ENCODE measurements around the gene LRRC23. TPM values are rescaled to one million over a fixed set of nuclear protein-coding genes. Genes with fewer than 3 reads are reported as not detected.
"Not testable (repeated sequence)": the region's sequence is repeated elsewhere in the genome, so short reads cannot be mapped to it uniquely, and the experiment has no call there.

LRRC23 gene
- total and polyA plus RNA-seq, 12 donors = 6.9 to 29.0 (median 13.1) TPM

DNA sequence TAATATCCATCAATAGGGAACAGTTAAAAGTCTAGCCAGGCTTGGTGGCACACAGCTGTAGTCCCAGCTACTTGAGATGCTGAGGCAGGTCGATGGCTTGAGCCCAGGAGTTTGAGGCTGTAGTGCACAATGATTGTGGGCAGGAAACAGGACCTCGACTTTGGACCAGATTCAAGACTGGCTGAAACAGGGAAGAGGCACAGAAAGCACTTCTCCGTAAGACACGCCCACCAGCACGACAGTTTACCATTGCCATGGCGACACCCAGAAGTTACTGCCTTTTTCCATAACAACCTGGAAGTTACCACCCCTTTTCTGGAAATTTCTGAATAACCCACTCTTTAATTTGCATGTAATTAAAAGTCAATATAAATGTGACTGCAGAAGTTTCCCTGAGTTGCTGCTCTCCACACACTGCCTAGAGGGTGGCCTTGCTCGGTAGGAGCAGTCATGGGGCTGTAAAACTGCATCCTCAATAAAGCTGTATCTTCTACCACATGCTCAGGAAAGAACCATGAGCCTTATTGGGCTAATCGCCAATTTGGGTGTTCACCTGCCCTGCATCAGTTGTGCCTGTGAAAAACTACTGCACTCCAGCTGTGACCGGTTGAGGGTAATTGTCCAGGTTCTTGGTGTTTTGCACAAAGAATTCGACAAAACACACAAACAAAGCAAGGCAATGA is 4.6 kb upstream of the LRRC23 start:
- intact Hi-C loops (cut with DNase I) = no loop called here
- TF ChIP-seq, protein P1, sequence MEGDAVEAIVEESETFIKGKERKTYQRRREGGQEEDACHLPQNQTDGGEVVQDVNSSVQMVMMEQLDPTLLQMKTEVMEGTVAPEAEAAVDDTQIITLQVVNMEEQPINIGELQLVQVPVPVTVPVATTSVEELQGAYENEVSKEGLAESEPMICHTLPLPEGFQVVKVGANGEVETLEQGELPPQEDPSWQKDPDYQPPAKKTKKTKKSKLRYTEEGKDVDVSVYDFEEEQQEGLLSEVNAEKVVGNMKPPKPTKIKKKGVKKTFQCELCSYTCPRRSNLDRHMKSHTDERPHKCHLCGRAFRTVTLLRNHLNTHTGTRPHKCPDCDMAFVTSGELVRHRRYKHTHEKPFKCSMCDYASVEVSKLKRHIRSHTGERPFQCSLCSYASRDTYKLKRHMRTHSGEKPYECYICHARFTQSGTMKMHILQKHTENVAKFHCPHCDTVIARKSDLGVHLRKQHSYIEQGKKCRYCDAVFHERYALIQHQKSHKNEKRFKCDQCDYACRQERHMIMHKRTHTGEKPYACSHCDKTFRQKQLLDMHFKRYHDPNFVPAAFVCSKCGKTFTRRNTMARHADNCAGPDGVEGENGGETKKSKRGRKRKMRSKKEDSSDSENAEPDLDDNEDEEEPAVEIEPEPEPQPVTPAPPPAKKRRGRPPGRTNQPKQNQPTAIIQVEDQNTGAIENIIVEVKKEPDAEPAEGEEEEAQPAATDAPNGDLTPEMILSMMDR (IDR thresholded peaks at IDR 0.05) = no peak
- no peak for TF ChIP-seq POLR2A (IDR thresholded peaks at IDR 0.05)
- H3K4me1 ChIP-seq (replicated peaks in 1 of 2) = peaks cover 2 to 7% of the 10 kb centered on the region in 2 donors
- no peak overlapping the region for H3K4me3 ChIP-seq
- DNase-seq = peak in 6 of 7 donors; percentile 44 to 77 (median 64)
- no peaks in the 10 kb centered on the region for H3K36me3 ChIP-seq (replicated peaks in 1 of 2)
- H3K9me3 ChIP-seq (replicated peaks in 1 of 3) = no peaks in the 10 kb centered on the region
- H3K27me3 ChIP-seq = no peaks in the 10 kb centered on the region
- WGBS, 4 donors = 55 to 69% (median 60%) methylated on average over 9 to 10 of the region's 10 CpGs
- H3K27ac ChIP-seq = no peak overlapping the region

DNA sequence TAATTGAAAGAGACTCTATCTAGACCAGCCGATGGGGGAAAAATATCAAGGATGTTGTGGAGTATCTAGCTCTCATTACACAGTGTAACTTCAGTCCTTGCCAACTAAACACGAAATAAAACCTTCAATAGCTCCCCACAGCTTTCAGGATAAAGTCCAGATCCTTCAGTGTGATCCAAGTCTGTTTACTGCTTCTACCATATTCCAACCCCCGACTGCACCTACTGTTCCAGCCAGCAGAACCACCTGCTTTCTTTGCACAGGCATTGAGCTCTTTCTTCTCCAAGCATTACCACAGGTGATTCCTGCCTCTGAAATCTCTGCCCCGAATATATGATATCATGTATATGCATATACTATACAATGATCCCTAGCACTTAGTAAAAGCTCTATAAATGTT is 2.2 kb upstream of the LRRC23 start:
- H3K36me3 ChIP-seq (replicated peaks in 1 of 2) = no peaks in the 10 kb centered on the region
- 71 to 87% (median 83%) methylated on average over 4 of the region's 4 CpGs for WGBS, 4 donors
- DNase-seq = no peak
- peaks cover 5 to 12% of the 10 kb centered on the region in 2 donors for H3K4me1 ChIP-seq (replicated peaks in 1 of 2)
- TF ChIP-seq POLR2A (IDR thresholded peaks at IDR 0.05) = no peak
- TF ChIP-seq, protein P1 (IDR thresholded peaks at IDR 0.05) = no peak
- H3K9me3 ChIP-seq (replicated peaks in 1 of 3) = no peaks in the 10 kb centered on the region
- H3K27me3 ChIP-seq = no peaks in the 10 kb centered on the region
- intact Hi-C loops (cut with DNase I) = no loop called here
- no peak overlapping the region for H3K27ac ChIP-seq
- no peak overlapping the region for H3K4me3 ChIP-seq

DNA sequence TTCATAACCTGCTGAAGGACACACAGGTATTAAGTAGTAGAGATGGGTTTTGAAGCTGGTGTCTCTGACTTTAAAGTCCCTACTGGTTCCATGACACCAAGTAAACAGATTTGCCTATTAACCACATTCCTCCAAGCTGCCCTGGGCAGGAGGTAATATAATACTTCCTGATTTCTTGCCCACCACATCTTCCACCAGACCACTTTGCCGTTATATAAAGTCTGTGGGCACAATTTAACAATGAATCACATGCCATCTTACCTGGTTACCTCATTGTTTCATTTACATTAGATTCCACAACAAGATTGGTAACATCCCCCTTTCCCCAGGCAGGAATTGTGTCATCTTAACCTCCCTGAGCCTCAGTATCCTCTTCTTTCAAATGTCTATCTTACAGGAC is 900 bp upstream of the LRRC23 start:
- peaks cover 5 to 12% of the 10 kb centered on the region in 2 donors for H3K4me1 ChIP-seq (replicated peaks in 1 of 2)
- no peaks in the 10 kb centered on the region for H3K27me3 ChIP-seq
- no peaks in the 10 kb centered on the region for H3K36me3 ChIP-seq (replicated peaks in 1 of 2)
- WGBS, 4 donors = 61 to 77% (median 66%) methylated on average over 1 of the region's 1 CpG
- no peaks in the 10 kb centered on the region for H3K9me3 ChIP-seq (replicated peaks in 1 of 3)
- DNase-seq = no peak
- intact Hi-C loops (cut with DNase I) = no loop called here
- H3K4me3 ChIP-seq = no peak overlapping the region
- TF ChIP-seq, protein P1 (IDR thresholded peaks at IDR 0.05) = no peak
- no peak for TF ChIP-seq POLR2A (IDR thresholded peaks at IDR 0.05)
- peak overlapping the region in 1 of 5 donors; percentile 78 for H3K27ac ChIP-seq

DNA sequence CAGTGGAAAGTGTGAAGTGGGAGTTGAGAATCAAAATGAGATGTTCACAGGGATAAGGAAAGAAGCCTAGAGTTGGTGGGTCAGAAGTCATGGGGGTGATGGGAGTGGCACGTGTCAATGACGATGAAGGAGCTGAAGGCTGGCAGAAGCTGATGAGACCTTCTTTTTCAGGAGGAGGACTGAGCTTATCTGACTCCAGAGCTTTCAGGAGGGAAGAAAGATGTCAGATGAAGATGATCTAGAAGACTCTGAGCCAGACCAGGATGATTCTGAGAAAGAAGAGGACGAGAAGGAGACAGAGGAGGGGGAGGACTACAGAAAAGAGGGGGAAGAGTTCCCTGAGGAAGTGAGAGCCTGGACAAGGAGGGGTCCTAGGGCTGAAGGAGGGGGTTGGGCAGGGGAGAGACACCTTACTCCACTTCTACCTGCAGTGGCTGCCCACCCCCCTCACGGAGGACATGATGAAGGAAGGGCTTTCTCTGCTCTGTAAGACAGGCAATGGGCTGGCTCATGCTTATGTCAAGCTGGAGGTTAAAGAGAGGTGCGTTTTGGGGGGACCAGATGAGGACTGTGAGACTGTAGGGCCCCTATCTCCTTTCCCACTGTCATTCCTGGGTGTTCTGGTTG is 905 bp downstream of the LRRC23 start:
- intact Hi-C loops (cut with DNase I) = no loop called here
- Histone ChIP-seq H3K27ac (peak overlapping the region in 1 of 5 donors; percentile 78), H3K4me1 (replicated peaks in 1 of 2) (peaks cover 5 to 12% of the 10 kb centered on the region in 2 donors), H3K36me3 (replicated peaks in 1 of 2) (no peaks in the 10 kb centered on the region), H3K9me3 (replicated peaks in 1 of 3) (no peaks in the 10 kb centered on the region), H3K4me3 (peak overlapping the region in 2 of 4 donors; percentile 57 to 77), H3K27me3 (no peaks in the 10 kb centered on the region)
- TF ChIP-seq POLR2A (IDR thresholded peaks at IDR 0.05) = no peak
- TF ChIP-seq, protein P1 (IDR thresholded peaks at IDR 0.05) = no peak
- no peak for DNase-seq
- WGBS, 4 donors = 61 to 74% (median 65%) methylated on average over 5 of the region's 5 CpGs

DNA sequence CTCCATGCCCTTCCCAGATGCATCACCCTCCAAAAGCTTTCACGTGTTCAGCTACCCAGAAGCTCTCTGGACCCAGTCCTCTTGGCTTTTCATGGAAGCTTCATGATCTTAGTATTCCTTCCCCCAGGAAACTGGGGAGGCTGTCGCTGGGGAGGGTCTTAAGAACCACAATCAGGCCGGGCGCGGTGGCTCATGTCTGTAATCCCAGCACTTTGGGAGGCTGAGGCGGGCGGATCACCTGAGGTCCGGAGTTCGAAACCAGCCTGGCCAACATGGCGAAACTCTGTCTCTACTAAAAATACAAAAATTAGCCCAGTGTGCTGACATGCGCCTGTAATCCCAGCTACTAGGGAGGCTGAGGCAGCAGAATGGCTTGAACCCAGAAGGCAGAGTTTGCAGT is 3.5 kb downstream of the LRRC23 start:
- H3K4me1 ChIP-seq (replicated peaks in 1 of 2) = peaks cover 5 to 12% of the 10 kb centered on the region in 2 donors
- DNase-seq; H3K36me3 ChIP-seq (replicated peaks in 1 of 2); H3K4me3 ChIP-seq; intact Hi-C loops (cut with DNase I); H3K9me3 ChIP-seq (replicated peaks in 1 of 3); H3K27ac ChIP-seq; H3K27me3 ChIP-seq: not testable (repeated sequence)
- 90 to 97% (median 94%) methylated on average over 10 to 11 of the region's 11 CpGs for WGBS, 4 donors

Data from adrenal gland (tissue), 12 donors.